Measurements from ENCODE around the gene RPF1. TPM values are rescaled to one million over a fixed set of nuclear protein-coding genes. Genes with fewer than 3 reads are reported as not detected.

RPF1 gene
- total and polyA plus RNA-seq, 10 of the 15 experiments (the other 5 are each of a cell fraction or from before 2014, with no cell fraction given): 37.0 to 97.5 (median 56.2) TPM

DNA sequence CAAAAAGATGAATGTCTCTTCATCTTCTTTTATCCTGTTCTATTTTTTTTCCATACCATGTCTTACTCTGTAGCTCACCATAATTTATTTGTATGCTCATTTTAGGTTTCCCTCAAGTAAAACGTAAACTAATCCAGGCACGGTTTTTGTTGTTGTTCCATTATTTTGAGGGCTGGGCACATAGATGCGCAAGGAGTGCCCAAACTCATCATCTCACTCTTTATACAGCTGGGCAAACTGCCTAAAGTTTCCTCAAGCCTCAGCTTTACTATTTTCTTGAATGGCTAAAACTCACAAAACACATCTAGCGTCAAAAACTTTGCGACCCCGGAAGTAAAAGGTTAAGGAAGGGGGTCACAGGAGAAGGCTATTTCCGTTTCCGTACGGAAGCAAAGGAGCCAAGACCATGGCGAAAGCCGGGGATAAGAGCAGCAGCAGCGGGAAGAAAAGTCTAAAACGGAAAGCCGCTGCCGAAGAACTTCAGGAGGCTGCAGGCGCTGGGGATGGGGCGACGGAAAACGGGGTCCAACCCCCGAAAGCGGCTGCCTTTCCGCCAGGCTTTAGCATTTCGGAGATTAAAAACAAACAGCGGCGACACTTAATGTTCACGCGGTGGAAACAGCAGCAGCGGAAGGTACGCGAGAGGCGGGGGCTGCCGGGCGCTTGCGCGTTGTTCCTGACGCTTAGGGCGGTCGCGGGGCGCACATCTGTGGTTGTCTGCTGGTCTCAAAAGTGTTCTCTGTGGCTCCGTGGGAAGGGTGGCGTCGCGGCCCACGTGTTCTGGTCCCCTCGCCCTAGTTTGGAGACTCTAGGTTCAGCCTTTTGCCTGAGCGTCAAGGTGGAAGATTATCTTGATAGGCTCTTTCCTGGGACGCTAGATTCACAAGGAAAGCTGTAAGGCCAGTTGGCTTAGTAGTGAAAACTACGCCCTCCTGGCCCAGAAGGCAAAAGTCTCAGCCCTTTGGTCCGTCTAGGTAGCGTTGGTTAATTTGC lies at the start of gene RPF1 (continued):
- TF ChIP-seq, protein P1, sequence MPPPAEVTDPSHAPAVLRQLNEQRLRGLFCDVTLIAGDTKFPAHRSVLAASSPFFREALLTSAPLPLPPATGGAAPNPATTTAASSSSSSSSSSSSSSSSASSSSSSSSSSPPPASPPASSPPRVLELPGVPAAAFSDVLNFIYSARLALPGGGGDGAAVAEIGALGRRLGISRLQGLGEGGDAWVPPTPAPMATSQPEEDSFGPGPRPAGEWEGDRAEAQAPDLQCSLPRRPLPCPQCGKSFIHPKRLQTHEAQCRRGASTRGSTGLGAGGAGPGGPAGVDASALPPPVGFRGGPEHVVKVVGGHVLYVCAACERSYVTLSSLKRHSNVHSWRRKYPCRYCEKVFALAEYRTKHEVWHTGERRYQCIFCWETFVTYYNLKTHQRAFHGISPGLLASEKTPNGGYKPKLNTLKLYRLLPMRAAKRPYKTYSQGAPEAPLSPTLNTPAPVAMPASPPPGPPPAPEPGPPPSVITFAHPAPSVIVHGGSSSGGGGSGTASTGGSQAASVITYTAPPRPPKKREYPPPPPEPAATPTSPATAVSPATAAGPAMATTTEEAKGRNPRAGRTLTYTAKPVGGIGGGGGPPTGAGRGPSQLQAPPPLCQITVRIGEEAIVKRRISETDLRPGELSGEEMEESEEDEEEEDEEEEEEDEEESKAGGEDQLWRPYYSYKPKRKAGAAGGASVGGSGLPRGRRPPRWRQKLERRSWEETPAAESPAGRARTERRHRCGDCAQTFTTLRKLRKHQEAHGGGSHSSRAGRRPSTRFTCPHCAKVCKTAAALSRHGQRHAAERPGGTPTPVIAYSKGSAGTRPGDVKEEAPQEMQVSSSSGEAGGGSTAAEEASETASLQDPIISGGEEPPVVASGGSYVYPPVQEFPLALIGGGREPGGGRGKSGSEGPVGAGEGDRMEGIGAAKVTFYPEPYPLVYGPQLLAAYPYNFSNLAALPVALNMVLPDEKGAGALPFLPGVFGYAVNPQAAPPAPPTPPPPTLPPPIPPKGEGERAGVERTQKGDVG (CRISPR knock-in tag; IDR thresholded peaks at IDR 0.05): no peak
- TF ChIP-seq RCOR1 (conservative IDR thresholded peaks at IDR 0.05; ENCODE audit: low read depth, low read length): no peak
- TF ChIP-seq, protein P2, sequence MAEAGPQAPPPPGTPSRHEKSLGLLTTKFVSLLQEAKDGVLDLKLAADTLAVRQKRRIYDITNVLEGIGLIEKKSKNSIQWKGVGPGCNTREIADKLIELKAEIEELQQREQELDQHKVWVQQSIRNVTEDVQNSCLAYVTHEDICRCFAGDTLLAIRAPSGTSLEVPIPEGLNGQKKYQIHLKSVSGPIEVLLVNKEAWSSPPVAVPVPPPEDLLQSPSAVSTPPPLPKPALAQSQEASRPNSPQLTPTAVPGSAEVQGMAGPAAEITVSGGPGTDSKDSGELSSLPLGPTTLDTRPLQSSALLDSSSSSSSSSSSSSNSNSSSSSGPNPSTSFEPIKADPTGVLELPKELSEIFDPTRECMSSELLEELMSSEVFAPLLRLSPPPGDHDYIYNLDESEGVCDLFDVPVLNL (IDR thresholded peaks at IDR 0.05; ENCODE audit: low read depth, low read length): no peak
- no peak for TF ChIP-seq ZNF24 (IDR thresholded peaks at IDR 0.05)
- TF ChIP-seq STAT3 (IDR thresholded peaks at IDR 0.05; ENCODE audit: low read depth, low read length): no peak
- TF ChIP-seq KLF5 (IDR thresholded peaks at IDR 0.05; ENCODE audit: partially characterized antibody): peak; percentile 88
- peak; percentile 78 for TF ChIP-seq POLR2A (IDR thresholded peaks at IDR 0.05; ENCODE audit: low read depth, low read length)
- TF ChIP-seq, protein P3, sequence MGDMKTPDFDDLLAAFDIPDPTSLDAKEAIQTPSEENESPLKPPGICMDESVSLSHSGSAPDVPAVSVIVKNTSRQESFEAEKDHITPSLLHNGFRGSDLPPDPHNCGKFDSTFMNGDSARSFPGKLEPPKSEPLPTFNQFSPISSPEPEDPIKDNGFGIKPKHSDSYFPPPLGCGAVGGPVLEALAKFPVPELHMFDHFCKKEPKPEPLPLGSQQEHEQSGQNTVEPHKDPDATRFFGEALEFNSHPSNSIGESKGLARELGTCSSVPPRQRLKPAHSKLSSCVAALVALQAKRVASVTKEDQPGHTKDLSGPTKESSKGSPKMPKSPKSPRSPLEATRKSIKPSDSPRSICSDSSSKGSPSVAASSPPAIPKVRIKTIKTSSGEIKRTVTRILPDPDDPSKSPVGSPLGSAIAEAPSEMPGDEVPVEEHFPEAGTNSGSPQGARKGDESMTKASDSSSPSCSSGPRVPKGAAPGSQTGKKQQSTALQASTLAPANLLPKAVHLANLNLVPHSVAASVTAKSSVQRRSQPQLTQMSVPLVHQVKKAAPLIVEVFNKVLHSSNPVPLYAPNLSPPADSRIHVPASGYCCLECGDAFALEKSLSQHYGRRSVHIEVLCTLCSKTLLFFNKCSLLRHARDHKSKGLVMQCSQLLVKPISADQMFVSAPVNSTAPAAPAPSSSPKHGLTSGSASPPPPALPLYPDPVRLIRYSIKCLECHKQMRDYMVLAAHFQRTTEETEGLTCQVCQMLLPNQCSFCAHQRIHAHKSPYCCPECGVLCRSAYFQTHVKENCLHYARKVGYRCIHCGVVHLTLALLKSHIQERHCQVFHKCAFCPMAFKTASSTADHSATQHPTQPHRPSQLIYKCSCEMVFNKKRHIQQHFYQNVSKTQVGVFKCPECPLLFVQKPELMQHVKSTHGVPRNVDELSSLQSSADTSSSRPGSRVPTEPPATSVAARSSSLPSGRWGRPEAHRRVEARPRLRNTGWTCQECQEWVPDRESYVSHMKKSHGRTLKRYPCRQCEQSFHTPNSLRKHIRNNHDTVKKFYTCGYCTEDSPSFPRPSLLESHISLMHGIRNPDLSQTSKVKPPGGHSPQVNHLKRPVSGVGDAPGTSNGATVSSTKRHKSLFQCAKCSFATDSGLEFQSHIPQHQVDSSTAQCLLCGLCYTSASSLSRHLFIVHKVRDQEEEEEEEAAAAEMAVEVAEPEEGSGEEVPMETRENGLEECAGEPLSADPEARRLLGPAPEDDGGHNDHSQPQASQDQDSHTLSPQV (IDR thresholded peaks at IDR 0.05): no peak
- TF ChIP-seq RELA (IDR thresholded peaks at IDR 0.05; ENCODE audit: borderline replicate concordance, partially characterized antibody): no peak
- peak; percentile 100 for TF ChIP-seq GABPA (IDR thresholded peaks at IDR 0.05; ENCODE audit: low read depth)
- TF ChIP-seq MYB (IDR thresholded peaks at IDR 0.05; ENCODE audit: borderline replicate concordance, low read depth, low read length): no peak
- TF ChIP-seq EP300 (IDR thresholded peaks at IDR 0.05; ENCODE audit: borderline replicate concordance in 1 of 2, control insufficient read depth in 1 of 2, low read depth in 2 of 2, low read length in 2 of 2): no peak; a peak in 1 of 4 replicates
- 0 out of 2 replicates have a peak, but pooled peaks have one; percentile 58 for TF ChIP-seq PAX5 (IDR thresholded peaks at IDR 0.05; ENCODE audit: borderline replicate concordance, low read depth, low read length)
- TF ChIP-seq STAT1 (conservative IDR thresholded peaks at IDR 0.05): 0 out of 2 replicates have a peak, but pooled peaks have one; percentile 50
- TF ChIP-seq, protein P4, sequence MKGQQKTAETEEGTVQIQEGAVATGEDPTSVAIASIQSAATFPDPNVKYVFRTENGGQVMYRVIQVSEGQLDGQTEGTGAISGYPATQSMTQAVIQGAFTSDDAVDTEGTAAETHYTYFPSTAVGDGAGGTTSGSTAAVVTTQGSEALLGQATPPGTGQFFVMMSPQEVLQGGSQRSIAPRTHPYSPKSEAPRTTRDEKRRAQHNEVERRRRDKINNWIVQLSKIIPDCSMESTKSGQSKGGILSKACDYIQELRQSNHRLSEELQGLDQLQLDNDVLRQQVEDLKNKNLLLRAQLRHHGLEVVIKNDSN (IDR thresholded peaks at IDR 0.05; ENCODE audit: borderline replicate concordance, extremely low read length, insufficient read depth, low read depth, low read length): no peak
- TF ChIP-seq, protein P5, sequence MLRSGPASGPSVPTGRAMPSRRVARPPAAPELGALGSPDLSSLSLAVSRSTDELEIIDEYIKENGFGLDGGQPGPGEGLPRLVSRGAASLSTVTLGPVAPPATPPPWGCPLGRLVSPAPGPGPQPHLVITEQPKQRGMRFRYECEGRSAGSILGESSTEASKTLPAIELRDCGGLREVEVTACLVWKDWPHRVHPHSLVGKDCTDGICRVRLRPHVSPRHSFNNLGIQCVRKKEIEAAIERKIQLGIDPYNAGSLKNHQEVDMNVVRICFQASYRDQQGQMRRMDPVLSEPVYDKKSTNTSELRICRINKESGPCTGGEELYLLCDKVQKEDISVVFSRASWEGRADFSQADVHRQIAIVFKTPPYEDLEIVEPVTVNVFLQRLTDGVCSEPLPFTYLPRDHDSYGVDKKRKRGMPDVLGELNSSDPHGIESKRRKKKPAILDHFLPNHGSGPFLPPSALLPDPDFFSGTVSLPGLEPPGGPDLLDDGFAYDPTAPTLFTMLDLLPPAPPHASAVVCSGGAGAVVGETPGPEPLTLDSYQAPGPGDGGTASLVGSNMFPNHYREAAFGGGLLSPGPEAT (IDR thresholded peaks at IDR 0.05; ENCODE audit: low read depth): peak; percentile 72; the same call in 1 of the 2 replicates

Measured in GM12878 (cell line).